HG03039 (cell line): ENCODE measurements around the gene SGTA.

Experiments used
- ATAC-seq: cut with Tn5 transposase; IDR thresholded peaks from one replicate; pipeline ENCODE4 v1.9.1; 2021; ENCODE audit warnings: mild to moderate bottlenecking, moderate library complexity; ENCODE audit not compliant: unreplicated experiment

The SGTA gene

GRCh38 chr19:2774083-2774679, 8.9 kb downstream of the SGTA start:
- no peak for ATAC-seq

GRCh38 chr19:2771786-2772674, 11.0 kb downstream of the SGTA start:
- ATAC-seq, result no peak

GRCh38 chr19:2770055-2771013, 12.7 kb downstream of the SGTA start:
- ATAC-seq, result no peak

GRCh38 chr19:2769218-2769617, 13.9 kb downstream of the SGTA start:
- ATAC-seq, result no peak

- ATAC-seq, result no peak
These were observed 14.5 kb downstream of the SGTA start for GRCh38 chr19:2768365-2769132.

GRCh38 chr19:2767688-2768087, 15.4 kb downstream of the SGTA start:
- no peak for ATAC-seq

GRCh38 chr19:2766594-2767372, 16.3 kb downstream of the SGTA start:
- ATAC-seq, result no peak

- ATAC-seq, result no peak
These were observed 17.7 kb downstream of the SGTA start for GRCh38 chr19:2765376-2765775.

- ATAC-seq, result no peak
These were observed 18.1 kb downstream of the SGTA start for GRCh38 chr19:2764945-2765344.

GRCh38 chr19:2763687-2764086, 19.4 kb downstream of the SGTA start:
- no peak for ATAC-seq

GRCh38 chr19:2762783-2763496, 20.1 kb downstream of the SGTA start:
- ATAC-seq, result no peak

- ATAC-seq, result no peak
These were observed 20.9 kb downstream of the SGTA start for GRCh38 chr19:2761876-2762782.

GRCh38 chr19:2761309-2761677, 21.8 kb downstream of the SGTA start:
- ATAC-seq, result no peak

GRCh38 chr19:2759965-2760364, 23.1 kb downstream of the SGTA start:
- ATAC-seq, result no peak

GRCh38 chr19:2759362-2759761, 23.7 kb downstream of the SGTA start:
- no peak for ATAC-seq

- no peak for ATAC-seq
These were observed 24.3 kb downstream of the SGTA start for GRCh38 chr19:2758601-2759313.
